Stimulated activated naive CD8-positive, alpha-beta T cell treated with anti-CD3 and anti-CD28 coated beads, Interleukin-15, amount 100 ng/mL, for 72 hours (primary cell): ENCODE data around the gene RND2.

Source experiments
- ATAC-seq: fragments of 150-1000 bp; cut with Tn5 transposase; 2 replicates; pipeline ENCODE4 v1.10.0; 2021; ENCODE audit warnings: mild to moderate bottlenecking, moderate library complexity
- DNase-seq, 2 donors: peaks; one replicate each; pipeline ENCODE4 v3.0.0; 2021 to 2022
- H3K27ac Mint-ChIP-seq, 2 donors: one replicate each; pipeline ENCODE4 v1.8.0; 2022; ENCODE audit warnings: mild to moderate bottlenecking in 2 of 2, mixed read lengths in 2 of 2, moderate library complexity in 2 of 2
- H3K27me3 Mint-ChIP-seq: one replicate; pipeline ENCODE4 v1.8.0; 2022; ENCODE audit warnings: mixed read lengths
- H3K4me1 Mint-ChIP-seq: one replicate; pipeline ENCODE4 v1.8.0; 2022; ENCODE audit warnings: mild to moderate bottlenecking, mixed read lengths
- H3K4me3 Mint-ChIP-seq, 2 donors: one replicate each; pipeline ENCODE4 v1.8.0; 2022; ENCODE audit warnings: mild to moderate bottlenecking in 2 of 2, mixed read lengths in 2 of 2, moderate library complexity in 1 of 2
- H3K9me3 Mint-ChIP-seq, 2 donors: one replicate each; pipeline ENCODE4 v1.8.0; 2022; ENCODE audit warnings: mixed read lengths in 2 of 2

The RND2 gene

GRCh38 chr17:43018008-43018853 is 6.8 kb upstream of the RND2 start:
- Mint-ChIP-seq H3K4me3 (no peak overlapping the region), H3K9me3 (no peaks in the 10 kb centered on the region), H3K4me1 (peaks cover 47% of the 10 kb centered on the region), H3K27me3 (no peaks in the 10 kb centered on the region), H3K27ac (peak overlapping the region in 1 of 2 donors; percentile 21)
- DNase-seq (no peak), ATAC-seq (peak; percentile 26)

GRCh38 chr17:43018932-43019331 is 6.1 kb upstream of the RND2 start:
- Mint-ChIP-seq H3K27ac (no peak overlapping the region), H3K4me1 (peaks cover 47% of the 10 kb centered on the region), H3K4me3 (no peak overlapping the region), H3K27me3 (no peaks in the 10 kb centered on the region), H3K9me3 (no peaks in the 10 kb centered on the region)
- ATAC-seq: no peak
- DNase-seq: no peak

GRCh38 chr17:43019418-43019817 is 5.6 kb upstream of the RND2 start:
- no peak for ATAC-seq
- H3K4me1 Mint-ChIP-seq: peaks cover 52% of the 10 kb centered on the region
- peaks cover under 1% of the 10 kb centered on the region for H3K27me3 Mint-ChIP-seq
- no peaks in the 10 kb centered on the region for H3K9me3 Mint-ChIP-seq
- no peak overlapping the region for H3K4me3 Mint-ChIP-seq
- no peak for DNase-seq
- no peak overlapping the region for H3K27ac Mint-ChIP-seq

GRCh38 chr17:43020030-43020621 is 4.9 kb upstream of the RND2 start:
- Mint-ChIP-seq H3K4me1 (peaks cover 59% of the 10 kb centered on the region), H3K27ac (no peak overlapping the region)

GRCh38 chr17:43020789-43021740 is 4.0 kb upstream of the RND2 start:
- Mint-ChIP-seq H3K27ac (peak overlapping the region in 1 of 2 donors; percentile 93), H3K4me3 (peak overlapping the region; percentile 89 to 97), H3K9me3 (no peaks in the 10 kb centered on the region), H3K27me3 (peaks cover 13% of the 10 kb centered on the region), H3K4me1 (peaks cover 63% of the 10 kb centered on the region)
- no peak for DNase-seq
- ATAC-seq: no peak

More at GRCh38 chr17:43020030-43020621, 4.9 kb upstream of the RND2 start:
- ATAC-seq: no peak
- H3K27me3 Mint-ChIP-seq: peaks cover 8% of the 10 kb centered on the region
- DNase-seq: no peak
- H3K9me3 Mint-ChIP-seq: no peaks in the 10 kb centered on the region
- peak overlapping the region; percentile 89 to 97 for H3K4me3 Mint-ChIP-seq

GRCh38 chr17:43021741-43022512 is 3.1 kb upstream of the RND2 start, which contains the start of gene VAT1:
TSS of gene VAT1 (minus strand) at chr17:43022385. CDS start at chr17:43022322, 63 bp downstream.
- Mint-ChIP-seq H3K4me3 (peak within 1 kb of the TSS; percentile 89 to 97), H3K27ac (peak within 1 kb of the TSS in 1 of 2 donors; percentile 93), H3K9me3 (no peaks in the 10 kb centered on the region), H3K27me3 (peaks cover 13% of the 10 kb centered on the region), H3K4me1 (peaks cover 63% of the 10 kb centered on the region)
- ATAC-seq (peak; percentile 57), DNase-seq (peak; percentile 45 to 57)

GRCh38 chr17:43025290-43025657 is 243 bp downstream of the RND2 start:
- H3K9me3 Mint-ChIP-seq: no peaks in the 10 kb centered on the region
- peaks cover 38% of the 10 kb centered on the region for H3K4me1 Mint-ChIP-seq
- peak overlapping the region in 1 of 2 donors; percentile 23 for H3K27ac Mint-ChIP-seq
- peak overlapping the region; percentile 63 to 71 for H3K4me3 Mint-ChIP-seq
- peak; percentile 2 for ATAC-seq
- DNase-seq: no peak
- peaks cover 13% of the 10 kb centered on the region for H3K27me3 Mint-ChIP-seq

GRCh38 chr17:43025766-43026537 is 921 bp downstream of the RND2 start:
- DNase-seq: no peak
- Mint-ChIP-seq H3K9me3 (no peaks in the 10 kb centered on the region), H3K4me1 (peaks cover 33% of the 10 kb centered on the region), H3K27me3 (peaks cover 13% of the 10 kb centered on the region), H3K27ac (no peak overlapping the region), H3K4me3 (peak overlapping the region; percentile 63 to 71)
- ATAC-seq: no peak

GRCh38 chr17:43026595-43026994 is 1.6 kb downstream of the RND2 start:
- H3K4me3 Mint-ChIP-seq: no peak overlapping the region
- H3K27me3 Mint-ChIP-seq: peaks cover 13% of the 10 kb centered on the region
- peaks cover 26% of the 10 kb centered on the region for H3K4me1 Mint-ChIP-seq
- no peak overlapping the region for H3K27ac Mint-ChIP-seq
- no peaks in the 10 kb centered on the region for H3K9me3 Mint-ChIP-seq
- DNase-seq (no peak), ATAC-seq (no peak)

- Mint-ChIP-seq H3K27ac (no peak overlapping the region), H3K4me1 (peaks cover 19% of the 10 kb centered on the region), H3K4me3 (no peak overlapping the region), H3K27me3 (peaks cover 13% of the 10 kb centered on the region), H3K9me3 (no peaks in the 10 kb centered on the region)
- DNase-seq: no peak
- ATAC-seq: no peak
Observed at GRCh38 chr17:43027091-43028032, 2.3 kb downstream of the RND2 start.

- ATAC-seq: no peak
- no peak overlapping the region for H3K4me3 Mint-ChIP-seq
- H3K4me1 Mint-ChIP-seq: peaks cover 16% of the 10 kb centered on the region
Observed at GRCh38 chr17:43028221-43028861, 3.3 kb downstream of the RND2 start.

GRCh38 chr17:43030137-43030767 is 5.2 kb downstream of the RND2 start:
- no peak for ATAC-seq
- no peak for DNase-seq
- peaks cover 4% of the 10 kb centered on the region for H3K27me3 Mint-ChIP-seq
- H3K4me1 Mint-ChIP-seq: peaks cover 3% of the 10 kb centered on the region
- no peaks in the 10 kb centered on the region for H3K9me3 Mint-ChIP-seq
- no peak overlapping the region for H3K27ac Mint-ChIP-seq
- no peak overlapping the region for H3K4me3 Mint-ChIP-seq

More at GRCh38 chr17:43028221-43028861, 3.3 kb downstream of the RND2 start:
- H3K9me3 Mint-ChIP-seq: no peaks in the 10 kb centered on the region
- H3K27ac Mint-ChIP-seq: peak overlapping the region in 1 of 2 donors; percentile 85
- H3K27me3 Mint-ChIP-seq: peaks cover 13% of the 10 kb centered on the region
- DNase-seq: no peak
